HepG2 (cell line): ENCODE data around the gene ADCY1. TPM values are rescaled to one million over a fixed set of nuclear protein-coding genes. Genes with fewer than 3 reads are reported as not detected.

Experiments
- BORCS8-MEF2B ChIP-seq: sonication (generic); formaldehyde crosslinking; IDR thresholded peaks from 2 replicates; pipeline ENCODE4 v1.8.0; 2022; ENCODE audit warnings: mild to moderate bottlenecking, missing genetic modification reagents
- DMAP1 ChIP-seq: IDR thresholded peaks from 2 replicates; pipeline ENCODE4 v1.6.1; 2016
- GMEB2 ChIP-seq: IDR thresholded peaks from 2 replicates; pipeline ENCODE4 v1.6.1; 2016; ENCODE audit warnings: missing biosample characterization, missing genetic modification reagents, low read depth
- MEF2D ChIP-seq: sonication (generic); formaldehyde crosslinking; IDR thresholded peaks from 2 replicates; pipeline ENCODE4 v1.5.1; 2020; ENCODE audit warnings: mild to moderate bottlenecking, missing genetic modification reagents
- RFXANK ChIP-seq: IDR thresholded peaks from 2 replicates; pipeline ENCODE4 v1.6.1; 2016
- XRCC5 ChIP-seq: fragments of 200-400 bp; formaldehyde crosslinking; optimal IDR thresholded peaks from 2 replicates; pipeline ENCODE3; 2017; ENCODE audit warnings: mild to moderate bottlenecking, low read length
- ZBTB38 ChIP-seq: sonication (generic); formaldehyde crosslinking; IDR thresholded peaks from 2 replicates; pipeline ENCODE4 v1.5.1; 2020; ENCODE audit warnings: mild to moderate bottlenecking, missing genetic modification reagents
- ZNF224 ChIP-seq: sonication (generic); formaldehyde crosslinking; IDR thresholded peaks from 2 replicates; pipeline ENCODE4 v1.5.0; 2020; ENCODE audit warnings: mild to moderate bottlenecking, missing genetic modification reagents
- ZNF264 ChIP-seq: sonication (generic); formaldehyde crosslinking; IDR thresholded peaks from 2 replicates; pipeline ENCODE4 v1.4.0; 2020; ENCODE audit warnings: missing genetic modification reagents
- ZNF614 ChIP-seq: IDR thresholded peaks from 2 replicates; pipeline ENCODE4 v1.6.1; 2018; ENCODE audit warnings: missing biosample characterization, missing genetic modification reagents, inconsistent platforms, borderline replicate concordance
- ZNF891 ChIP-seq: sonication (generic); formaldehyde crosslinking; IDR thresholded peaks from 2 replicates; pipeline ENCODE4 v1.5.0; 2020; ENCODE audit warnings: mild to moderate bottlenecking, missing genetic modification reagents
- ZSCAN9 ChIP-seq: IDR thresholded peaks from 2 replicates; pipeline ENCODE4 v1.6.1; 2016; ENCODE audit warnings: borderline replicate concordance
- polyA plus RNA-seq, 8 experiments: library from polyadenylated mRNA; depleted of rRNA in 3 of 8; stranded (reverse) in 7 of 8; unstranded in 1 of 8; fragments of >200 nt; fragmentation: Illumina TruSeq in 4 of 8; extraction: Trizol in 4 of 8; gene quantifications; 2 replicates each; pipeline versions ENCODE4 v1.2.1 to v1.2.3, GENCODE V29; 2011 to 2016; ENCODE audit warnings: low read depth in 4 of 8, missing spikeins in 1 of 8, mixed read lengths in 1 of 8; ENCODE audit not compliant: insufficient read depth in 1 of 8
- total RNA-seq, 5 experiments: library from RNA; depleted of rRNA; stranded (reverse); fragments of >200 nt; fragmentation: Illumina TruSeq; extraction: Trizol; gene quantifications; 2 replicates each; pipeline ENCODE4 v1.2.3, GENCODE V29; 2016; ENCODE audit warnings: low read depth in 1 of 5
- TF ChIP-seq, protein P1 (sequence below): fragments of 450-650 bp; IDR thresholded peaks from 2 replicates; pipeline ENCODE4 v1.6.1; 2016
- TF ChIP-seq, protein P2 (sequence below): sonication (generic); IDR thresholded peaks from 2 replicates; pipeline ENCODE4 v1.6.1; 2016; ENCODE audit warnings: low read depth, borderline replicate concordance
- TF ChIP-seq, protein P3 (sequence below): IDR thresholded peaks from 2 replicates; pipeline ENCODE4 v1.6.1; 2016; ENCODE audit warnings: low read depth, control low read depth

ADCY1 gene
- total and polyA plus RNA-seq, 2 of the 13 experiments (the other 11 are each of a cell fraction or from before 2014, with no cell fraction given) = 0.80 to 1.2 TPM

GRCh38 chr7:45689797-45690761 is 115.9 kb downstream of the ADCY1 start (continued):
- TF ChIP-seq, protein P1, sequence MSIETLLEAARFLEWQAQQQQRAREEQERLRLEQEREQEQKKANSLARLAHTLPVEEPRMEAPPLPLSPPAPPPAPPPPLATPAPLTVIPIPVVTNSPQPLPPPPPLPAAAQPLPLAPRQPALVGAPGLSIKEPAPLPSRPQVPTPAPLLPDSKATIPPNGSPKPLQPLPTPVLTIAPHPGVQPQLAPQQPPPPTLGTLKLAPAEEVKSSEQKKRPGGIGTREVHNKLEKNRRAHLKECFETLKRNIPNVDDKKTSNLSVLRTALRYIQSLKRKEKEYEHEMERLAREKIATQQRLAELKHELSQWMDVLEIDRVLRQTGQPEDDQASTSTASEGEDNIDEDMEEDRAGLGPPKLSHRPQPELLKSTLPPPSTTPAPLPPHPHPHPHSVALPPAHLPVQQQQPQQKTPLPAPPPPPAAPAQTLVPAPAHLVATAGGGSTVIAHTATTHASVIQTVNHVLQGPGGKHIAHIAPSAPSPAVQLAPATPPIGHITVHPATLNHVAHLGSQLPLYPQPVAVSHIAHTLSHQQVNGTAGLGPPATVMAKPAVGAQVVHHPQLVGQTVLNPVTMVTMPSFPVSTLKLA = no peak
- TF ChIP-seq ZNF614 (CRISPR knock-in tag) (no peak), XRCC5 (no peak), ZNF891 (CRISPR knock-in tag) (0 out of 2 replicates have a peak, but pooled peaks have one; percentile 36), GMEB2 (CRISPR knock-in tag) (no peak), ZNF224 (CRISPR knock-in tag) (0 out of 2 replicates have a peak, but pooled peaks have one; percentile 21), ZNF264 (CRISPR knock-in tag) (0 out of 2 replicates have a peak, but pooled peaks have one; percentile 18), DMAP1 (CRISPR knock-in tag) (0 out of 2 replicates have a peak, but pooled peaks have one; percentile 10), BORCS8-MEF2B (CRISPR knock-in tag) (0 out of 2 replicates have a peak, but pooled peaks have one; percentile 9), RFXANK (CRISPR knock-in tag) (no peak), ZSCAN9 (no peak), ZBTB38 (peak; percentile 35; the same call in 1 of the 2 replicates), MEF2D (CRISPR knock-in tag) (0 out of 2 replicates have a peak, but pooled peaks have one; percentile 11)
- TF ChIP-seq, protein P2, sequence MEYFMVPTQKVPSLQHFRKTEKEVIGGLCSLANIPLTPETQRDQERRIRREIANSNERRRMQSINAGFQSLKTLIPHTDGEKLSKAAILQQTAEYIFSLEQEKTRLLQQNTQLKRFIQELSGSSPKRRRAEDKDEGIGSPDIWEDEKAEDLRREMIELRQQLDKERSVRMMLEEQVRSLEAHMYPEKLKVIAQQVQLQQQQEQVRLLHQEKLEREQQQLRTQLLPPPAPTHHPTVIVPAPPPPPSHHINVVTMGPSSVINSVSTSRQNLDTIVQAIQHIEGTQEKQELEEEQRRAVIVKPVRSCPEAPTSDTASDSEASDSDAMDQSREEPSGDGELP = no peak
- TF ChIP-seq, protein P3, sequence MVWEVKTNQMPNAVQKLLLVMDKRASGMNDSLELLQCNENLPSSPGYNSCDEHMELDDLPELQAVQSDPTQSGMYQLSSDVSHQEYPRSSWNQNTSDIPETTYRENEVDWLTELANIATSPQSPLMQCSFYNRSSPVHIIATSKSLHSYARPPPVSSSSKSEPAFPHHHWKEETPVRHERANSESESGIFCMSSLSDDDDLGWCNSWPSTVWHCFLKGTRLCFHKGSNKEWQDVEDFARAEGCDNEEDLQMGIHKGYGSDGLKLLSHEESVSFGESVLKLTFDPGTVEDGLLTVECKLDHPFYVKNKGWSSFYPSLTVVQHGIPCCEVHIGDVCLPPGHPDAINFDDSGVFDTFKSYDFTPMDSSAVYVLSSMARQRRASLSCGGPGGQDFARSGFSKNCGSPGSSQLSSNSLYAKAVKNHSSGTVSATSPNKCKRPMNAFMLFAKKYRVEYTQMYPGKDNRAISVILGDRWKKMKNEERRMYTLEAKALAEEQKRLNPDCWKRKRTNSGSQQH (CRISPR knock-in tag) = no peak
